Body of pancreas (tissue), 4 donors: ENCODE measurements around the gene ATXN7L1. TPM values are rescaled to one million over a fixed set of nuclear protein-coding genes. Genes with fewer than 3 reads are reported as not detected.
"Not testable (repeated sequence)": the region's sequence is repeated elsewhere in the genome, so short reads cannot be mapped to it uniquely, and the experiment has no call there.

Experiments
- ATAC-seq: fragments of 150-250 bp; one replicate; pipeline ENCODE4 v1.9.1; 2016
- DNase-seq, 4 donors: peaks; one replicate each; pipeline ENCODE4 v3.0.0-alpha.2; 2019
- H3K27ac ChIP-seq, 4 donors: fragments of 200-600 bp; sonication (generic); 1 replicate in 3 of 4; 2 replicates in 1 of 4; pipeline versions ENCODE4 v1.5.1 to v1.6.1; 2016 to 2019; ENCODE audit warnings: mild to moderate bottlenecking in 1 of 4, mixed read lengths in 1 of 4, moderate library complexity in 1 of 4
- H3K27me3 ChIP-seq, 2 donors: fragments of 200-600 bp; sonication (generic); one replicate each; pipeline ENCODE4 v1.6.0; 2016; ENCODE audit warnings: mild to moderate bottlenecking in 1 of 2
- H3K36me3 ChIP-seq, 2 donors: fragments of 200-600 bp; sonication (generic); replicated peaks in 1 of 2; 2 replicates each; pipeline ENCODE4 v1.5.1; 2016; ENCODE audit warnings: low read depth in 2 of 2; ENCODE audit not compliant: insufficient read depth in 1 of 2
- H3K4me1 ChIP-seq: fragments of 200-600 bp; sonication (generic); one replicate; pipeline ENCODE4 v1.6.0; 2016
- H3K4me3 ChIP-seq, 2 donors: fragments of 200-600 bp; sonication (generic); 1 replicate in 1 of 2; 2 replicates in 1 of 2; pipeline ENCODE4 v1.5.1; 2016 to 2019
- H3K9me3 ChIP-seq, 3 donors: fragments of 200-600 bp; sonication (generic); 1 replicate in 2 of 3; 2 replicates in 1 of 3; pipeline ENCODE4 v1.5.1; 2016
- POLR2A ChIP-seq, 3 donors: fragments of 450-650 bp; IDR thresholded peaks; one replicate each; pipeline ENCODE4 v1.6.1; 2016; ENCODE audit warnings: antibody characterized with exemption in 3 of 3, mild to moderate bottlenecking in 2 of 3
- WGBS, 2 donors: methylation state at CpG; one replicate each; pipeline ENCODE4 v1.1.5; 2017; 5-methylcytosine and 5-hydroxymethylcytosine counted together
- intact Hi-C: fragments of 100-400 bp; cut with DNase I; formaldehyde crosslinking; loops from one replicate; pipeline ENCODE4 v1.15.1; 2023
- total RNA-seq, 2 donors: library from RNA; depleted of rRNA; stranded (reverse); fragments of >200 nt; gene quantifications; one replicate each; pipeline ENCODE4 v1.1.0, GENCODE V29; 2016
- TF ChIP-seq, protein P1 (sequence below), 7 experiments: fragments of 450-650 bp in 4 of 7; fragments of 200-600 bp in 3 of 7; sonication (generic) in 3 of 7; IDR thresholded peaks; one replicate each; pipeline ENCODE4 v1.5.1; 2016 to 2019; ENCODE audit warnings: antibody characterized with exemption in 7 of 7

The ATXN7L1 gene
- total RNA-seq, 2 donors from 2014 or later: 6.6 to 8.0 TPM

DNA sequence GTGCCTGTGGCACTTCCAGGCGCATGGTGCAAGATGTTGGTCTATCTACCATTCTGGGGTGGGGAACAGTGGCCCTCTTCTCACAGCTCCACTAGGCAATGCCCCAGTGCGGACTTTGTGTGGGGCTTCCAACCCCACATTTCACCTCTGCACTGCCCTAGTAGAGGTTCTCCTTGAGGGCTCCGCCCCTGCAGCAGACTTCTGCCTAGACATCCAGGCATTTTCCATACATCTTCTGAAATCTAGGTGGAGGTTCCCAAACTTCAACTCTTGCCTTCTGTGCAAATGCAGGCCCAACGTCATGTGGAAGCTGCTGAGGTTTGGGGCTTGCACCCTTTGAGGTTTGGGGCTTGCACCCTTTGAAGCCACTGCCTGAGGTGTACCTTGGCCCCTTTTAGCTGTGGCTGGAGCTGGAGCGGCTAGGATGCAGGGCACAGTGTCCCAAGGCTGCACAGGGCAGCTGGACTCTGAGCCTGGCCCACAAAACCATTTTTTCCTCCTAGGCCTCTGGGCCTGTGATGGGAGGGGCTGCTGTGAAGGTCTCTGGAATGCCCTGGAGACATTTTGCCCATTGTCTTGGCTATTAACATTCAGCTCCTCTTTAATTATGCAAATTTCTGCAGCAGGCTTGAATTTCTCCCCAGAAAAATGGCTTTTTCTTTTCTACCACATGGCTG lies 164.5 kb downstream of the ATXN7L1 start:
- Histone ChIP-seq H3K27me3 (no peaks in the 10 kb centered on the region), H3K4me3 (no peak overlapping the region), H3K36me3 (no peaks in the 10 kb centered on the region), H3K4me1 (no peaks in the 10 kb centered on the region), H3K27ac (no peak overlapping the region), H3K9me3 (peaks cover 0 to 10% (median 0%) of the 10 kb centered on the region in 3 donors)
- TF ChIP-seq, protein P1, sequence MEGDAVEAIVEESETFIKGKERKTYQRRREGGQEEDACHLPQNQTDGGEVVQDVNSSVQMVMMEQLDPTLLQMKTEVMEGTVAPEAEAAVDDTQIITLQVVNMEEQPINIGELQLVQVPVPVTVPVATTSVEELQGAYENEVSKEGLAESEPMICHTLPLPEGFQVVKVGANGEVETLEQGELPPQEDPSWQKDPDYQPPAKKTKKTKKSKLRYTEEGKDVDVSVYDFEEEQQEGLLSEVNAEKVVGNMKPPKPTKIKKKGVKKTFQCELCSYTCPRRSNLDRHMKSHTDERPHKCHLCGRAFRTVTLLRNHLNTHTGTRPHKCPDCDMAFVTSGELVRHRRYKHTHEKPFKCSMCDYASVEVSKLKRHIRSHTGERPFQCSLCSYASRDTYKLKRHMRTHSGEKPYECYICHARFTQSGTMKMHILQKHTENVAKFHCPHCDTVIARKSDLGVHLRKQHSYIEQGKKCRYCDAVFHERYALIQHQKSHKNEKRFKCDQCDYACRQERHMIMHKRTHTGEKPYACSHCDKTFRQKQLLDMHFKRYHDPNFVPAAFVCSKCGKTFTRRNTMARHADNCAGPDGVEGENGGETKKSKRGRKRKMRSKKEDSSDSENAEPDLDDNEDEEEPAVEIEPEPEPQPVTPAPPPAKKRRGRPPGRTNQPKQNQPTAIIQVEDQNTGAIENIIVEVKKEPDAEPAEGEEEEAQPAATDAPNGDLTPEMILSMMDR (IDR thresholded peaks at IDR 0.05): no peak
- no peak for TF ChIP-seq POLR2A (IDR thresholded peaks at IDR 0.05)
- WGBS, 2 donors: 93 to 98% methylated on average over 3 to 4 of the region's 5 CpGs
- intact Hi-C loops: no loop called here
- DNase-seq (no peak), ATAC-seq (no peak)

DNA sequence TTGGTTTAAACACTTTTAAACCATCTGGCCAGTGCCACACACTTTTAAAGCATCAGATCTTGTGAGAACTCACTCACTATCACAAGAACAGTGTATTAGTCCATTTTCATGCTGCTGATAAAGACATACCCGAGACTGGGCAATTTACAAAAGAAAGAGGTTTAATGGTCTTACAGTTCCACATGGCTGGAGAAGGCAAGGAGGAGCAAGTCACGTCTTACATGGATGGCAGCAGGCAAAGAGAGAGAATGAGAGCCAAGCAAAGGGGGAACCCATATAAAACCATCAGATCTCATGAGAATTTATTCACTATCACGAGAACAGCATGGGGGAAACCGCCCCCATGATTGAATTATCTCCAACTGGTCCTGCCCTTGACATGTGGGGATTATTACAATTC lies 165.7 kb downstream of the ATXN7L1 start:
- H3K27me3 ChIP-seq, H3K4me3 ChIP-seq, H3K36me3 ChIP-seq, H3K27ac ChIP-seq, intact Hi-C loops, DNase-seq, H3K4me1 ChIP-seq, ATAC-seq: not testable (repeated sequence)
- peaks cover 0 to 10% (median 0%) of the 10 kb centered on the region in 3 donors for H3K9me3 ChIP-seq
- WGBS, 2 donors: 97 to 100% methylated on average over 4 of the region's 4 CpGs

DNA sequence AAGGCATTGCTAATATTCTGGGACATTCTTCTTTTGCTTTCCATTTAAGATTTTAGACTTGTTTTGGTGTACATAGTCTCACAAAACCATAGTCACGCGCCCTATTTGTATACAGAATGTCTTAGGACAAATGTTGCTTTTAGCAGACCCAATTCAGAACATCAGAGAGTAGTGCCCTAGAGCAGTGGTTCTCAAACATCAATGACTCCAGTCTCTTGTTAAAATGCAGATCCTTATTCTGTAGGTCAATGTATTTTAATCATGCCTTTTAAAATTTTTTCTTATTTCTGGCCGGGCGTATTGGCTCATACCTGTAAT lies 167.7 kb downstream of the ATXN7L1 start:
- Histone ChIP-seq H3K36me3 (no peaks in the 10 kb centered on the region), H3K4me1 (no peaks in the 10 kb centered on the region), H3K9me3 (peaks cover 0 to 10% (median 0%) of the 10 kb centered on the region in 3 donors), H3K4me3 (no peak overlapping the region), H3K27ac (no peak overlapping the region), H3K27me3 (no peaks in the 10 kb centered on the region)
- no peak for ATAC-seq
- DNase-seq: no peak
- TF ChIP-seq, protein P1 (IDR thresholded peaks at IDR 0.05): no peak
- TF ChIP-seq POLR2A (IDR thresholded peaks at IDR 0.05): no peak
- 94 to 97% methylated on average over 4 of the region's 4 CpGs for WGBS, 2 donors
- intact Hi-C loops: no loop called here

DNA sequence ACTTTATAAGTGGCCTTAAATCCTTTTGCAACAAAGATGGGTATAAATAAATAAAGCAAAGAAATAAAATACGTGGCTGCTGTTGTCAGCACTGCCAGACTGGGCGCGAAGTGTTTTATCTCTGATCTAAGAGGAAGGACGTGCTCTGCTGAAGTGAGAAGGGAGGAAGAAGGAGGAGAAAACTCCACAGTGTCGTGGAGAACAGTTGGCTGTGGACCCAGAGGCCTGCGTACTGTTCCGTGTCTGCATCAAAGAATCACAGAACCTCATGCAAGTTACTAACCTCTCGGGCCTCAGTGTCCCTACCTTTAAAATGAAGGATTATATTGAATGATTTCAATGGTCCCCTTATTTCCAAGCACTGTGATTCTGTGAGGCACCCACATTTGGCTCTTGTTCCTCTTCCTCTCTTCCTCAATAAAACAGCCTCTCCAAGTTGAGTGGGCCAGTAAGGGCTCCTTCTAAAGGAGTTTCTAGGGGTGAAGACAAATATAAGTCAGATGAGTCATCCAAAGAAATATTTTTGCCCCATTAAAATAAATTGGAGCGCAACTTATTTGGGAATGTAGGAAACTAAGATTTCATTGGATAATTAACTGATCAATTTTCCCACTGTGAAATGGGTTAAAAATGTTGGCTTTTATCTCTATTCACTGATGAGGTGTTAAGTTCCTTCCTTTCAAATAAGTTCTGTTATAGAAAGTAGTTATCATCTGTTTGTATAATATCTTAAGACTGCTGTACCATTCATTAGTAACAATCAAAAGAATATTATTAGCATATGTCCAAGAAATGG lies 168.2 kb downstream of the ATXN7L1 start:
- no peak overlapping the region for H3K4me3 ChIP-seq
- 60 to 83% methylated on average over 9 of the region's 9 CpGs for WGBS, 2 donors

DNA sequence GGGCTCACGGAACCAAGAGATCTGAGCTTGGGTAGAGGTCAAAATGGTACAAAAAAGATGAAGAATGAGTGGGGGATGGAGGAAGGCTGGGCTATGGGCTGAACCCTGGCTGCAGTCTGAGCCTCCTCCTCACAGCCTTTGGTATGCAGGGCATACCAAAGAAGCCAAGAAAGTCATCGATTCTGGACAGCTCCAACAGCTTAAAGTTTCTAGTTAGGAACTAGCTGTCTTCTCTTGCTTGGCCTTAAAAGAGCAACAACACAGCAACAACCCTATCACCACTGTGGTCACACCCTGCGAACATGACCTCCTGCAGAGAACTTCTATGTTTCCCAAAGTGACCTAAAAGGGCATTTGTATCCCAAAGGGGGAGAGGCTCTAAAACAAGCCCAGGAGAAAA lies 169.0 kb downstream of the ATXN7L1 start:
- Histone ChIP-seq H3K27ac (no peak overlapping the region), H3K4me1 (no peaks in the 10 kb centered on the region), H3K9me3 (peaks cover 0 to 10% (median 0%) of the 10 kb centered on the region in 3 donors), H3K4me3 (no peak overlapping the region), H3K27me3 (no peaks in the 10 kb centered on the region), H3K36me3 (no peaks in the 10 kb centered on the region)
- ATAC-seq: no peak
- DNase-seq: no peak
- TF ChIP-seq, protein P1 (IDR thresholded peaks at IDR 0.05): no peak
- no peak for TF ChIP-seq POLR2A (IDR thresholded peaks at IDR 0.05)
- intact Hi-C loops: no loop called here
- 77 to 87% methylated on average over 2 to 3 of the region's 3 CpGs for WGBS, 2 donors

More for the DNA sequence above, 168.2 kb downstream of the ATXN7L1 start:
- ATAC-seq: no peak
- no peak overlapping the region for H3K27ac ChIP-seq
- TF ChIP-seq, protein P1 (IDR thresholded peaks at IDR 0.05): no peak
- no peak for DNase-seq
- H3K4me1 ChIP-seq: no peaks in the 10 kb centered on the region
- no peaks in the 10 kb centered on the region for H3K36me3 ChIP-seq
- no peaks in the 10 kb centered on the region for H3K27me3 ChIP-seq
- peaks cover 0 to 10% (median 0%) of the 10 kb centered on the region in 3 donors for H3K9me3 ChIP-seq
- intact Hi-C loops: no loop called here
